ENCODE measurements around the gene DLGAP5. TPM values are rescaled to one million over a fixed set of nuclear protein-coding genes. Genes with fewer than 3 reads are reported as not detected.

The DLGAP5 gene
- total and polyA plus RNA-seq, 2 donors from 2014 or later = 0.60 TPM; not detected in 1

DNA sequence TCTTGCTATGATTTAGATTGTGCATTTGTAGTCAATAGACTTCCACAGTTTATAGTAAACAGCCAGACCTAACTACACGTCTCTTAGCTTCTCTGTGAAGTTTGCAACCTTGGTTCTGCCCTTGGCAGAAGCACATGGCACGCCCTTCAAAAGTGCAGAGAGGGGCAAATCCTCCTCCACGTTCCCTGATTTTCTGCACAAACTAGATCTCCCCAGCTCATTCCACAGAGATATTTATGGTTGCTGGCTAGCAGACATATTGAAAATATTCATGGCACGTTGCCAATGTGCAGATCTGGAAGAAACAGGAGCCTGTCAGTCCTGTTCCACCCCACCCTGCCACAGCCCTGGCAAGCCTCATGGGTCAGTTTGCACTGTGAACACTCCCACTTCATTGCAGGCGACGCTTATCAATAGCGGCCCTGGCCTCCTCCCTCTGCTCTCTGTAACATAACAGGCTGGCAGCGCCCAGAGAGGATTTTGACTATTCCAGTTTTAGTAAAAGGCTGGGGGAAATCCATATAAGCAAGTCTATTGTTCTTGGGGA is 68.9 kb downstream of the DLGAP5 start:
- no peak overlapping the region for H3K9ac ChIP-seq (ENCODE audit: low read length in 3 of 3)
- no peaks in the 10 kb centered on the region for H3K27me3 ChIP-seq (ENCODE audit: control insufficient read depth, insufficient read depth, low read length)
- H3K27ac ChIP-seq (ENCODE audit: low read depth in 2 of 2, low read length in 2 of 2) = peak overlapping the region; percentile 44 to 77
- TF ChIP-seq, protein P1, sequence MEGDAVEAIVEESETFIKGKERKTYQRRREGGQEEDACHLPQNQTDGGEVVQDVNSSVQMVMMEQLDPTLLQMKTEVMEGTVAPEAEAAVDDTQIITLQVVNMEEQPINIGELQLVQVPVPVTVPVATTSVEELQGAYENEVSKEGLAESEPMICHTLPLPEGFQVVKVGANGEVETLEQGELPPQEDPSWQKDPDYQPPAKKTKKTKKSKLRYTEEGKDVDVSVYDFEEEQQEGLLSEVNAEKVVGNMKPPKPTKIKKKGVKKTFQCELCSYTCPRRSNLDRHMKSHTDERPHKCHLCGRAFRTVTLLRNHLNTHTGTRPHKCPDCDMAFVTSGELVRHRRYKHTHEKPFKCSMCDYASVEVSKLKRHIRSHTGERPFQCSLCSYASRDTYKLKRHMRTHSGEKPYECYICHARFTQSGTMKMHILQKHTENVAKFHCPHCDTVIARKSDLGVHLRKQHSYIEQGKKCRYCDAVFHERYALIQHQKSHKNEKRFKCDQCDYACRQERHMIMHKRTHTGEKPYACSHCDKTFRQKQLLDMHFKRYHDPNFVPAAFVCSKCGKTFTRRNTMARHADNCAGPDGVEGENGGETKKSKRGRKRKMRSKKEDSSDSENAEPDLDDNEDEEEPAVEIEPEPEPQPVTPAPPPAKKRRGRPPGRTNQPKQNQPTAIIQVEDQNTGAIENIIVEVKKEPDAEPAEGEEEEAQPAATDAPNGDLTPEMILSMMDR (IDR thresholded peaks at IDR 0.05; ENCODE audit: borderline replicate concordance, extremely low read depth, insufficient read depth) = no peak
- FAIRE-seq = no peak
- no peak overlapping the region for H3K4me3 ChIP-seq (ENCODE audit: low read length in 3 of 3)
- intact Hi-C loops (cut with DNase I) = no loop called here
- no peaks in the 10 kb centered on the region for H3K36me3 ChIP-seq (ENCODE audit: control insufficient read depth in 2 of 3, insufficient read depth in 3 of 3, low read length in 3 of 3)
- no peaks in the 10 kb centered on the region for H3K9me3 ChIP-seq (ENCODE audit: control insufficient read depth in 2 of 3, insufficient read depth in 1 of 3, low read length in 3 of 3)
- DNase-seq = peak in 3 of 5 donors; percentile 48 to 69 (median 52)
- H3K4me1 ChIP-seq (ENCODE audit: control insufficient read depth in 2 of 3, insufficient read depth in 2 of 3, low read depth in 1 of 3, low read length in 3 of 3) = peaks cover 0 to 30% (median 4%) of the 10 kb centered on the region in 3 donors

DNA sequence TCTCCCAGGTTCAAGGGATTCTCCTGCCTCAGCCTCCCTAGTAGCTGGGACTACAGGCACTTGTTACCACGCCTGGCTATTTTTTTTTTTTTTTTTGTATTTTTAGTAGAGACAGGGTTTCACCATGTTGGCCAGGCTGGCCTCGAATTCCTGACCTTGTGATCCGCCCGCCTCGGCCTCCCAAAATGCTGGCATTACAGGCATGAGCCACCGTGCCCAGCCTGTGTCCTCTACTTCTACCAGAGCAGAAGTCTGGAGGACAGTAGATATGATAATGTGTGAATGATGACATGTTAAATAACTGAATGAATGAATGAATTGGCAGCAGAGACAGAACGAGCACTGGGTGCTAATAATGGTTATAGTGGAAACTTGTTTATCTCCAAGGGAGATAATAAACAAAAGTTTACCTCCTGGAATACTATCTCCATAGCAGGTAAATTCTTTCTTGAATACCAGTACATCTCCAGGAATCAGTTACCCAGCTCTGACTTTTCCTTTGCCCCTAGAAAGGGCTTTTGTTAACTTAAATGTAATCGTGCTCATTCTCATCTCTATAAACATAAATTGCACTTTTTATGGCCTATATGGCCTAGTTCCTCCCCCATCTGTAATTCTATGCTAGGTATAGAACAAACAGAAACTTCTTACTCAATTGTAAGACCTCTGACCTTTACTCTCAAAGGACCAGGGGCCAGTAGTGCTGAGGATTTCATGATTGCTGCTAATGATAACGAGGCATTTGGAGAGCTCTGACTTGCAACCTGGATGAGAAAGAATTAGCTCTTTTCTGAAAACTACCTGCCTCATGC is 69.6 kb downstream of the DLGAP5 start:
- no peaks in the 10 kb centered on the region for H3K36me3 ChIP-seq (ENCODE audit: control insufficient read depth in 2 of 3, insufficient read depth in 3 of 3, low read length in 3 of 3)
- H3K9ac ChIP-seq (ENCODE audit: low read length in 3 of 3) = peak overlapping the region in 1 of 3 donors; percentile 13
- H3K4me1 ChIP-seq (ENCODE audit: control insufficient read depth in 2 of 3, insufficient read depth in 2 of 3, low read depth in 1 of 3, low read length in 3 of 3) = peaks cover 0 to 32% (median 4%) of the 10 kb centered on the region in 3 donors
- TF ChIP-seq, protein P1 (IDR thresholded peaks at IDR 0.05; ENCODE audit: borderline replicate concordance, extremely low read depth, insufficient read depth) = no peak
- no peak overlapping the region for H3K4me3 ChIP-seq (ENCODE audit: low read length in 3 of 3)
- peak overlapping the region; percentile 44 to 77 for H3K27ac ChIP-seq (ENCODE audit: low read depth in 2 of 2, low read length in 2 of 2)
- no peaks in the 10 kb centered on the region for H3K9me3 ChIP-seq (ENCODE audit: control insufficient read depth in 2 of 3, insufficient read depth in 1 of 3, low read length in 3 of 3)
- H3K27me3 ChIP-seq (ENCODE audit: control insufficient read depth, insufficient read depth, low read length) = no peaks in the 10 kb centered on the region
- FAIRE-seq (no peak), DNase-seq (no peak)
- intact Hi-C loops (cut with DNase I) = no loop called here

- no peak for FAIRE-seq
- Histone ChIP-seq H3K4me1 (ENCODE audit: control insufficient read depth in 2 of 3, insufficient read depth in 2 of 3, low read depth in 1 of 3, low read length in 3 of 3) (peaks cover 0 to 37% (median 11%) of the 10 kb centered on the region in 3 donors), H3K27me3 (ENCODE audit: control insufficient read depth, insufficient read depth, low read length) (no peaks in the 10 kb centered on the region), H3K9me3 (ENCODE audit: control insufficient read depth in 2 of 3, insufficient read depth in 1 of 3, low read length in 3 of 3) (no peaks in the 10 kb centered on the region), H3K27ac (ENCODE audit: low read depth in 2 of 2, low read length in 2 of 2) (peak overlapping the region in 1 of 2 donors; percentile 3), H3K36me3 (ENCODE audit: control insufficient read depth in 2 of 3, insufficient read depth in 3 of 3, low read length in 3 of 3) (no peaks in the 10 kb centered on the region), H3K4me3 (ENCODE audit: low read length in 3 of 3) (no peak overlapping the region), H3K9ac (ENCODE audit: low read length in 3 of 3) (no peak overlapping the region)
- TF ChIP-seq, protein P1 (IDR thresholded peaks at IDR 0.05; ENCODE audit: borderline replicate concordance, extremely low read depth, insufficient read depth) = no peak
- intact Hi-C loops (cut with DNase I) = no loop called here
- no peak for DNase-seq
These were observed 70.6 kb downstream of the DLGAP5 start for GRCh38 chr14:55120571-55121495.

Measured in kidney (tissue), 14 donors.